ENCODE data around the gene TCP11L1. TPM values are rescaled to one million over a fixed set of nuclear protein-coding genes. Genes with fewer than 3 reads are reported as not detected.

The TCP11L1 gene
- total RNA-seq, 1 experiment from 2014 or later, result 23.9 TPM

DNA sequence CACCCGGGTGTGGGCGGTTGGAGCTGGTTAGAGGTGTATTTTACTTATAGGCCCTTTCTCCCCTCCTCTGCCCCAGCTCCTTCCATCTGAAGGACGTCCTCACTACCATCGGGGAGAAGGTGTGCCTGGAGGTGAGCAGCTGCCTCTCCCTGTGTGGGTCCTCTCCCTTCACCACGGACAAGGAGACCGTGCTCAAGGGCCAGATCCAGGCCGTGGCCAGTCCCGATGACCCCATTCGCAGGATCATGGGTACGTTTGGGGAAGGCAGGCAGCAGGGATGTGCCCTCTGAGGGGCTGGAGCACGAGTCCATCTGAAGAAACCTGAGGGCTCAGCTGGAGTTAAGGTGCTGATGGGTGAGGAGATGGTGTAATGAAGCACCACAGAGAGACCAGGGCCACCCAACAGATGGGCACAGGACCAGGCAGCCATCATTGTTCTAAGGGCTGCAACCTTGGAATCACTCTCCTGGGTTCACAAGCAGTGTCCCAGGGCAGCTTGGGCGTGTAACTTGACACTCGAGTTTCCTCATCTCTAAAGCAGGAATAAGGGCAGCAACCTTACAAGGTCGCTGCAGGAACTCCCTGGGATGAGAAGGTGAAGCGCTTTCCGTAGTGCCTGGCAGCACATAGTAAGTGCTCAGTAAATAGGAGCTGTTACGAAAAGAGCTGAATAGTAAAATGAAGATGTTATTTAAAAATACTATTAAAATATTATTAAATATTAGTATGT, 29.4 kb downstream of the TCP11L1 start:
- no peak for TF ChIP-seq TCF7L2 (IDR thresholded peaks at IDR 0.05; ENCODE audit: low read depth, low read length)
- TF ChIP-seq POLR2AphosphoS5 (IDR thresholded peaks at IDR 0.05; ENCODE audit: low read depth, low read length), result no peak
- no peak for TF ChIP-seq CTCF (IDR thresholded peaks at IDR 0.05)
- no peak for TF ChIP-seq SIN3A (IDR thresholded peaks at IDR 0.05; ENCODE audit: borderline replicate concordance, insufficient read depth, low read depth, low read length)
- TF ChIP-seq, protein P1, sequence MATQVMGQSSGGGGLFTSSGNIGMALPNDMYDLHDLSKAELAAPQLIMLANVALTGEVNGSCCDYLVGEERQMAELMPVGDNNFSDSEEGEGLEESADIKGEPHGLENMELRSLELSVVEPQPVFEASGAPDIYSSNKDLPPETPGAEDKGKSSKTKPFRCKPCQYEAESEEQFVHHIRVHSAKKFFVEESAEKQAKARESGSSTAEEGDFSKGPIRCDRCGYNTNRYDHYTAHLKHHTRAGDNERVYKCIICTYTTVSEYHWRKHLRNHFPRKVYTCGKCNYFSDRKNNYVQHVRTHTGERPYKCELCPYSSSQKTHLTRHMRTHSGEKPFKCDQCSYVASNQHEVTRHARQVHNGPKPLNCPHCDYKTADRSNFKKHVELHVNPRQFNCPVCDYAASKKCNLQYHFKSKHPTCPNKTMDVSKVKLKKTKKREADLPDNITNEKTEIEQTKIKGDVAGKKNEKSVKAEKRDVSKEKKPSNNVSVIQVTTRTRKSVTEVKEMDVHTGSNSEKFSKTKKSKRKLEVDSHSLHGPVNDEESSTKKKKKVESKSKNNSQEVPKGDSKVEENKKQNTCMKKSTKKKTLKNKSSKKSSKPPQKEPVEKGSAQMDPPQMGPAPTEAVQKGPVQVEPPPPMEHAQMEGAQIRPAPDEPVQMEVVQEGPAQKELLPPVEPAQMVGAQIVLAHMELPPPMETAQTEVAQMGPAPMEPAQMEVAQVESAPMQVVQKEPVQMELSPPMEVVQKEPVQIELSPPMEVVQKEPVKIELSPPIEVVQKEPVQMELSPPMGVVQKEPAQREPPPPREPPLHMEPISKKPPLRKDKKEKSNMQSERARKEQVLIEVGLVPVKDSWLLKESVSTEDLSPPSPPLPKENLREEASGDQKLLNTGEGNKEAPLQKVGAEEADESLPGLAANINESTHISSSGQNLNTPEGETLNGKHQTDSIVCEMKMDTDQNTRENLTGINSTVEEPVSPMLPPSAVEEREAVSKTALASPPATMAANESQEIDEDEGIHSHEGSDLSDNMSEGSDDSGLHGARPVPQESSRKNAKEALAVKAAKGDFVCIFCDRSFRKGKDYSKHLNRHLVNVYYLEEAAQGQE (IDR thresholded peaks at IDR 0.05; ENCODE audit: insufficient read depth in 1 of 2, low read depth in 2 of 2, low read length in 1 of 2), result no peak
- peaks cover 2% of the 10 kb centered on the region; the same call in 1 of the 2 replicates for H3K36me3 ChIP-seq (ENCODE audit: control insufficient read depth, insufficient read depth, low read length)
- in situ Hi-C loops (cut with HindIII; ENCODE audit: low pct_unique_long_range_greater_than_20kb, low sequenced_read_pairs), result no loop called here
- no peak overlapping the region for H3K4me3 ChIP-seq (ENCODE audit: low read depth in 2 of 2, low read length in 2 of 2)
- H3K9me3 ChIP-seq (ENCODE audit: control insufficient read depth, insufficient read depth, low read depth, low read length), result no peaks in the 10 kb centered on the region
- CTCF ChIA-PET, result no interaction called here
- H3K27ac ChIP-seq (ENCODE audit: low read length), result no peak overlapping the region
- no peaks in the 10 kb centered on the region for H3K4me1 ChIP-seq (ENCODE audit: control insufficient read depth, insufficient read depth, low read length)
- no TSS peak for BruUV-seq (replicated peaks)
- intact Hi-C loops (cut with micrococcal nuclease; ENCODE audit: unreplicated experiment), result loop anchor here (5.0 to 10.0 kb wide), 2 partner anchors 106 to 264 kb away; no protein-coding TSS in a partner anchor
- no peaks in the 10 kb centered on the region for H3K27me3 ChIP-seq (ENCODE audit: control insufficient read depth, insufficient read depth, low read length)
- ATAC-seq (no peak), DNase-seq (ENCODE audit: low read depth, low spot score) (no peak)
- POLR2A ChIA-PET, result interaction anchor here (0.6 kb wide), 2 partner anchors 10 to 221 kb away, joined by 3 read pairs; no protein-coding TSS in a partner anchor

DNA sequence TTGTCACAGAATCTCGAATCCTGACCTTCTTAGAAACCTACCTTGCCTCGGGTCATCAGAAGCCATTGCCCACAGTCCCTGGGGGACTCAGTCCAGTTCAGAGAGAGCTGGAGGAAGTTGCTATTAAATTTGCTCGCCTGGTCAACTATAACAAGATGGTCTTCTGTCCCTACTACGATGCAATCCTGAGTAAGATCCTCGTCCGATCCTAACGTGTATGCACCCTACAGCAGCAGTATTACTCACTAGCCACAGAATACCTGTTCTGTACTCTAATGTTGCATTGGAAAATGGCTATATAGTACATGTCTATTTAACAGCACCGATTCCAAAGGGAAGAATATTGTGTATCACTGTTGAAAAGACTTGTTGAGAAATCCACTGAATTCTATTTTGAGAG, 33.1 kb downstream of the TCP11L1 start:
- peaks cover 4% of the 10 kb centered on the region for H3K36me3 ChIP-seq (ENCODE audit: control insufficient read depth, insufficient read depth, low read length)
- no TSS peak for BruUV-seq (replicated peaks)
- TF ChIP-seq CTCF (IDR thresholded peaks at IDR 0.05) (no peak), SIN3A (IDR thresholded peaks at IDR 0.05; ENCODE audit: borderline replicate concordance, insufficient read depth, low read depth, low read length) (no peak)
- no peaks in the 10 kb centered on the region for H3K4me1 ChIP-seq (ENCODE audit: control insufficient read depth, insufficient read depth, low read length)
- ATAC-seq, result no peak
- no peaks in the 10 kb centered on the region for H3K9me3 ChIP-seq (ENCODE audit: control insufficient read depth, insufficient read depth, low read depth, low read length)
- intact Hi-C loops (cut with micrococcal nuclease; ENCODE audit: unreplicated experiment) (no loop called here), in situ Hi-C loops (cut with HindIII; ENCODE audit: low pct_unique_long_range_greater_than_20kb, low sequenced_read_pairs) (no loop called here)
- H3K4me3 ChIP-seq (ENCODE audit: low read depth in 2 of 2, low read length in 2 of 2), result no peak overlapping the region
- no peaks in the 10 kb centered on the region for H3K27me3 ChIP-seq (ENCODE audit: control insufficient read depth, insufficient read depth, low read length)
- DNase-seq (ENCODE audit: low read depth, low spot score), result no peak
- POLR2A ChIA-PET, result no interaction called here
- no peak overlapping the region for H3K27ac ChIP-seq (ENCODE audit: low read length)
- CTCF ChIA-PET, result no interaction called here

Data from Panc1 (cell line).